ENCODE results near the gene FOXN3.

FOXN3 gene

GRCh38 chr14:89139404-89140247 is 277.4 kb downstream of the FOXN3 start:
- no peak for DNase-seq
- Histone ChIP-seq H3K27me3 (replicated peaks) (no peaks in the 10 kb centered on the region), H3K4me3 (ENCODE audit: low read depth, low read length) (no peak overlapping the region), H3K27ac (no peak overlapping the region), H3K36me3 (replicated peaks) (no peaks in the 10 kb centered on the region)
- in situ Hi-C loops (cut with HindIII; ENCODE audit: low pct_ligation_motif_present, low sequenced_read_pairs), result no loop called here
- TF ChIP-seq, protein P1, sequence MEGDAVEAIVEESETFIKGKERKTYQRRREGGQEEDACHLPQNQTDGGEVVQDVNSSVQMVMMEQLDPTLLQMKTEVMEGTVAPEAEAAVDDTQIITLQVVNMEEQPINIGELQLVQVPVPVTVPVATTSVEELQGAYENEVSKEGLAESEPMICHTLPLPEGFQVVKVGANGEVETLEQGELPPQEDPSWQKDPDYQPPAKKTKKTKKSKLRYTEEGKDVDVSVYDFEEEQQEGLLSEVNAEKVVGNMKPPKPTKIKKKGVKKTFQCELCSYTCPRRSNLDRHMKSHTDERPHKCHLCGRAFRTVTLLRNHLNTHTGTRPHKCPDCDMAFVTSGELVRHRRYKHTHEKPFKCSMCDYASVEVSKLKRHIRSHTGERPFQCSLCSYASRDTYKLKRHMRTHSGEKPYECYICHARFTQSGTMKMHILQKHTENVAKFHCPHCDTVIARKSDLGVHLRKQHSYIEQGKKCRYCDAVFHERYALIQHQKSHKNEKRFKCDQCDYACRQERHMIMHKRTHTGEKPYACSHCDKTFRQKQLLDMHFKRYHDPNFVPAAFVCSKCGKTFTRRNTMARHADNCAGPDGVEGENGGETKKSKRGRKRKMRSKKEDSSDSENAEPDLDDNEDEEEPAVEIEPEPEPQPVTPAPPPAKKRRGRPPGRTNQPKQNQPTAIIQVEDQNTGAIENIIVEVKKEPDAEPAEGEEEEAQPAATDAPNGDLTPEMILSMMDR (IDR thresholded peaks at IDR 0.05; ENCODE audit: low read depth, low read length, missing control alignments), result no peak

DNA sequence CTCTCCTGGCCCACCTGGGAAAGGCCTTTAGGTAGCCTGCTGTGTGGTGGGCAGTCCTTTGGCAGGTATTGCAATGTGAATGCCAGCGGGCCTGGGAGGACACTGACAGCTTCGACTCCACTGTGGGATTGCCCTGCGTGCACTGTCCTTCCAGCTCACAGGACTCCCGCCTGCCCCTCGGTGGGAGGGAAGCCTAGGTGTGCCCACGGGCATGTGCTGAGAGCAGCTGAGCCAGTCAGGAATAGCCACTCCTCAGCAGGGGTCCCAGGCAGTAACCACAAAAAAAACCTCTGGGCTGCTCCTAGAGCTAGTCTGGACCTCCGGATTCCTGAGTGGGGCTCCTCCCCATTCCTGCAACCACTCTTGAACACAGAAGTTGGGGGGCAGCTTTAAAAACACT is 278.2 kb downstream of the FOXN3 start:
- in situ Hi-C loops (cut with HindIII; ENCODE audit: low pct_ligation_motif_present, low sequenced_read_pairs), result no loop called here
- Histone ChIP-seq H3K27ac (no peak overlapping the region), H3K36me3 (replicated peaks) (no peaks in the 10 kb centered on the region), H3K27me3 (replicated peaks) (no peaks in the 10 kb centered on the region), H3K4me3 (ENCODE audit: low read depth, low read length) (no peak overlapping the region)
- DNase-seq, result no peak
- TF ChIP-seq, protein P1 (IDR thresholded peaks at IDR 0.05; ENCODE audit: low read depth, low read length, missing control alignments), result no peak

GRCh38 chr14:89137526-89138163 is 279.4 kb downstream of the FOXN3 start:
- in situ Hi-C loops (cut with HindIII; ENCODE audit: low pct_ligation_motif_present, low sequenced_read_pairs), result no loop called here
- Histone ChIP-seq H3K4me3 (ENCODE audit: low read depth, low read length) (no peak overlapping the region), H3K27ac (no peak overlapping the region), H3K27me3 (replicated peaks) (no peaks in the 10 kb centered on the region), H3K36me3 (replicated peaks) (no peaks in the 10 kb centered on the region)
- TF ChIP-seq, protein P1 (IDR thresholded peaks at IDR 0.05; ENCODE audit: low read depth, low read length, missing control alignments), result no peak
- DNase-seq, result peak; percentile 68

DNA sequence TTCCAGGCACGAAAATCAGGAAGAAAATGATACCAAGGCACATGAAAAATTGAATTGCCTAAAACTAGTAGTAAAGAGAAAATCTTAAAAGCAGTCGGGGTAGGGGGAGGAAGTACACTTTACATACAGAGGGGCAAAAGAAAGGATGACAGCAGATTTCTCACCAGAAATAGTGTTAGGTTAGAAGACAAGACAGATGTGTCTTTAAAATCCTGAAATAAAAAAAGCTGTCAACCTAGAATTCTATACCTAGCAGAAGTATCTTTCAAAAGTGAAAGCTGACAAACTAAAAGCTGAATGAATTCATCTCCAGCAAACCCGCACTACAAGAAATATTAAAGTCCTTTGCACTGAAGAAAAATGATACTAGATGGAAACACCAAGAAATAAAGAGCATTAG is 280.4 kb downstream of the FOXN3 start:
- Histone ChIP-seq H3K27ac (no peak overlapping the region), H3K4me3 (ENCODE audit: low read depth, low read length) (no peak overlapping the region), H3K36me3 (replicated peaks) (no peaks in the 10 kb centered on the region), H3K27me3 (replicated peaks) (no peaks in the 10 kb centered on the region)
- no peak for DNase-seq
- TF ChIP-seq, protein P1 (IDR thresholded peaks at IDR 0.05; ENCODE audit: low read depth, low read length, missing control alignments), result no peak
- in situ Hi-C loops (cut with HindIII; ENCODE audit: low pct_ligation_motif_present, low sequenced_read_pairs), result no loop called here

GRCh38 chr14:89134640-89135039 is 282.4 kb downstream of the FOXN3 start:
- Histone ChIP-seq H3K4me3 (ENCODE audit: low read depth, low read length) (no peak overlapping the region), H3K27ac (no peak overlapping the region), H3K27me3 (replicated peaks) (no peaks in the 10 kb centered on the region), H3K36me3 (replicated peaks) (no peaks in the 10 kb centered on the region)
- in situ Hi-C loops (cut with HindIII; ENCODE audit: low pct_ligation_motif_present, low sequenced_read_pairs), result no loop called here
- TF ChIP-seq, protein P1 (IDR thresholded peaks at IDR 0.05; ENCODE audit: low read depth, low read length, missing control alignments), result no peak
- no peak for DNase-seq
